MM.1S (cell line): Measurements from ENCODE around the gene PTPRN2.

ENCODE experiments used
- EZH2 ChIP-seq: fragments of 300-600 bp; sonication (generic); optimal IDR thresholded peaks from 2 replicates; pipeline ENCODE3; 2017; ENCODE audit warnings: low read depth, mild to moderate bottlenecking, antibody characterized with exemption, low read length, mixed read lengths
- EZH2phosphoT487 ChIP-seq: fragments of 300-600 bp; sonication (generic); IDR thresholded peaks from 2 replicates; pipeline ENCODE4 v1.6.1; 2018; ENCODE audit warnings: antibody characterized with exemption, low read length
- TF ChIP-seq, protein P1 (sequence below): fragments of 300-600 bp; sonication (generic); IDR thresholded peaks from 2 replicates; pipeline ENCODE4 v1.5.1; 2016; ENCODE audit warnings: antibody characterized with exemption, low read length, mixed read lengths

DNA sequence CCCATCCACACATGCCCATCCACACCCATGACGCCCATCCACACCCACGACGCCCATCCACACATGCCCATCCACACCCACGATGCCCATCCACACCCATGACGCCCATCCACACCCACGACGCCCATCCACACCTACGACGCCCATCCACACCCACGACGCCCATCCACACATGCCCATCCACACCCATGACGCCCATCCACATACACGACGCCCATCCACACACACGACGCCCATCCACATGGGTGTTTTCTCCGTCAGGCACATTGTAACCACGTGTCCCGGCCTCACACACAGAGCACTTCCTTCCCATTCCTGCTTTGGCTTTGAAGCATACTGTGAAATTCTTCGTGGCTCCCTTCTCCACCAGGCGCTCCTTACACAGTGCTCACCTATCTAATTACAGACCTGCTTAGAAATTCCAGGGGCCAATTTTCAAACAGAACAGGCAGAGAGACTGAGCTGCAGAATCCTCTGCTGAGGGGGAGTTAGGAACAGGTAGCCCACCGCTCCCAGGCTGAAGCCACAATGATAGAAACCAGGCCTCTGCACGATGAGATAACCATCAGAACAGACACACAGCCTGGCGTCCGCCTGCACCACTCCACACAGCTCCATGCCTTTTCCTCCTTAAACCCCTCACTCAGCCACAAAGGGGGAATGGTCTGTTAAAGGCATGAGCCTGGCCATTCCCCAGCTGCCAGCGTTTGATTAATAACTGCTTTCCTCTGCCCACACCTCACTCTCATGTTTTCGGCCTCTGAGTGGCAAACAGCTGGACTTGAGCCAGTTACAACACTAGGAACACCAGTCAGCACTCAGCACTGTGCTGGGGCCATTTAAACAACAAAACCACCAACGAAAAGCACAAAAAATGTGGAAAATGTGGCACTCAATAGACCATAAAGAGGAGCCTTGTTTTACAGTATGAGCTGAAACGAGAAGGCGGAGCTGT, 501.6 kb downstream of the PTPRN2 start:
- TF ChIP-seq EZH2 (no peak), EZH2phosphoT487 (no peak)
- TF ChIP-seq, protein P1, sequence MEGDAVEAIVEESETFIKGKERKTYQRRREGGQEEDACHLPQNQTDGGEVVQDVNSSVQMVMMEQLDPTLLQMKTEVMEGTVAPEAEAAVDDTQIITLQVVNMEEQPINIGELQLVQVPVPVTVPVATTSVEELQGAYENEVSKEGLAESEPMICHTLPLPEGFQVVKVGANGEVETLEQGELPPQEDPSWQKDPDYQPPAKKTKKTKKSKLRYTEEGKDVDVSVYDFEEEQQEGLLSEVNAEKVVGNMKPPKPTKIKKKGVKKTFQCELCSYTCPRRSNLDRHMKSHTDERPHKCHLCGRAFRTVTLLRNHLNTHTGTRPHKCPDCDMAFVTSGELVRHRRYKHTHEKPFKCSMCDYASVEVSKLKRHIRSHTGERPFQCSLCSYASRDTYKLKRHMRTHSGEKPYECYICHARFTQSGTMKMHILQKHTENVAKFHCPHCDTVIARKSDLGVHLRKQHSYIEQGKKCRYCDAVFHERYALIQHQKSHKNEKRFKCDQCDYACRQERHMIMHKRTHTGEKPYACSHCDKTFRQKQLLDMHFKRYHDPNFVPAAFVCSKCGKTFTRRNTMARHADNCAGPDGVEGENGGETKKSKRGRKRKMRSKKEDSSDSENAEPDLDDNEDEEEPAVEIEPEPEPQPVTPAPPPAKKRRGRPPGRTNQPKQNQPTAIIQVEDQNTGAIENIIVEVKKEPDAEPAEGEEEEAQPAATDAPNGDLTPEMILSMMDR: no peak
